Astrocyte of the hippocampus (primary cell): ENCODE measurements around the gene CYLD.

Experiments used
- DNase-seq: peaks from one replicate; pipeline ENCODE4 v3.0.0; 2011; ENCODE audit warnings: low read depth, low spot score

CYLD gene

DNA sequence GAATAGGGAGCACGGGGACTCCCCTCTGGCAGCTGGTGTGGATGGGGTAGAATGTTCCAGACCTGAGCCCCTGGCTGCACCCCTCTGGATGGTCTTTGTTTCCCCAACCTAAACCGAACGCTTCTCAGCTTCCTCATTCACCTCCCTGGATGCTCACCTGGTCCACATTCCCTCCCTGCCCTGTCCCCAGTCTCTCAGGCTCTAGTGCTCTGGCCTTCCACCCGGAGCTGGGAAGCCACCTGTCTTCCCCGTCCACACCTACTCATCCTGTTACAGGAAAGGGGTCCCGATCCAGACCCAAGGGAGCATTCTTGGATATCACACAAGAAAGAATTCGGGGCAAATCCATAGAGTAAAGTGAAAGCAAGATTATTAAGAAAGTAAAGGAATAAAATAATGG, 73.5 kb downstream of the CYLD start:
- DNase-seq, result no peak

GRCh38 chr16:50816901-50817555, 75.1 kb downstream of the CYLD start:
- DNase-seq, result no peak

GRCh38 chr16:50818380-50818779, 76.5 kb downstream of the CYLD start:
- DNase-seq, result no peak

- no peak for DNase-seq
Measured at GRCh38 chr16:50819706-50820105, 77.8 kb downstream of the CYLD start.

DNA sequence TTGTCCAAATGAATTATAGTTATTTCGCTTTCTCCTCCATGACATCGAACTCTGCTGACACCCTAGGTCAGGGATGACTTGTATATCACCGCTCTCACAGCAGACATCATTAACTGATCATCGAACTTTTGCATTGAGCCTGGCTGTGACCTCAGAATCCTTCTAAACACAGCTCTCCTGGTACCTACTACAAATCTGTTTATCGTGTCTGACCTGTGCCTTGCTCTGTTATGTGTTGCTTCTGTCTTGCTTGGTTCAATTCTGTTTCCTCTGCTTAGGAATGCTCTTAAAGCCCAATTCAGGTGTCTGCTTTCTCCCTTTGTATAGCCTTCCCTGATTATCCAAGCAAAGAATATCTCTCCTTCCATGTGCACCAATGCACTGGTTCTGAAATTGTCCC, 78.3 kb downstream of the CYLD start:
- no peak for DNase-seq

GRCh38 chr16:50821586-50821985, 79.7 kb downstream of the CYLD start:
- no peak for DNase-seq

- no peak for DNase-seq
Measured at GRCh38 chr16:50822671-50823070, 80.8 kb downstream of the CYLD start.

- DNase-seq, result no peak
Measured at GRCh38 chr16:50826797-50827316, 85.0 kb downstream of the CYLD start.

- no peak for DNase-seq
Measured at GRCh38 chr16:50828164-50828702, 86.3 kb downstream of the CYLD start.

- no peak for DNase-seq
Measured at GRCh38 chr16:50830698-50831097, 88.8 kb downstream of the CYLD start.

- no peak for DNase-seq
Measured at GRCh38 chr16:50831751-50832150, 89.9 kb downstream of the CYLD start.

DNA sequence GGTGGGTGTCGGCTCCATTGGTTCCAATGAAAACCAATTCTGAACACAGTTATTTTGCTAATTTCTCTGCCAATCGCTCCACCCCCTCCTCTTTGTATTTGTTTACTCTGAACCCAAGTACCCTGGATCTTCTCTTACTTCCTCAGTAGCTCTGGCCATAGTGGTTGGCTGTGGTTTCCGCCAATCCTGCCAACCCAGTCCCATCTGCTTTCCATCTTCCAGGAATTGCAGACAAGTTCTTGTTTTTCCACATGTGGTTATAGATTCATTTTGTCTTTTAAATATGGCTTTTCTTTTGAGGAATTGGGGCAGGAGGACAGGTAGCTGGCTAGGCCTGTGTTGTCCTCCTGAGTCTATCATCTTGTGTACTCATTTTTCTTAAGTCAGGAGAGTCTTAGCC, 92.0 kb downstream of the CYLD start:
- DNase-seq, result no peak

GRCh38 chr16:50834701-50835100, 92.8 kb downstream of the CYLD start:
- DNase-seq, result no peak

GRCh38 chr16:50835358-50836060, 93.6 kb downstream of the CYLD start:
- DNase-seq, result peak; percentile 33

GRCh38 chr16:50836121-50836621, 94.3 kb downstream of the CYLD start:
- DNase-seq, result peak; percentile 10

GRCh38 chr16:50837324-50837723, 95.4 kb downstream of the CYLD start:
- no peak for DNase-seq

DNA sequence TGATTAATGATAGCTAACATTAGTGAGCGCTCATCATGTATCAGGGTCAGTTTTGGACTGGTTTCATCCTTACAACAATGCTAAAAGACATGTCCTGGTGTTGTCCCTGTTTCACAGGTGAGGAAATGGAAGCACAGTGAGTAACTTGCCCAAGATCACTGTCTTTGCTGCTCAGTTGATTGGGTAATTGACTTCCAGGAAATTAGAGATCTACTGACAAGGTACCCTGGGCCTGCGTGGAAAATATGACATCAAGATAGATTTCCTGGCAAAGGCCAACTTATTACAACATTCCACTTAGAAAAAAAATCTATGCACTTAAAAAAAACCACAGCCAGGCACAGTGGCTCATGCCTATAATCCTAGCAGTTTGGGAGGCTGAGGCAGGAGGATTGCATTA, 96.3 kb downstream of the CYLD start:
- no peak for DNase-seq

GRCh38 chr16:50838885-50839284, 97.0 kb downstream of the CYLD start:
- no peak for DNase-seq

GRCh38 chr16:50839356-50839755, 97.5 kb downstream of the CYLD start:
- DNase-seq, result no peak

- DNase-seq, result no peak
Measured at GRCh38 chr16:50839920-50840729, 98.2 kb downstream of the CYLD start.

GRCh38 chr16:50841081-50841886, 99.4 kb downstream of the CYLD start:
- DNase-seq, result peak; percentile 60
